ENCODE results near the gene WWOX.

Gene WWOX

DNA sequence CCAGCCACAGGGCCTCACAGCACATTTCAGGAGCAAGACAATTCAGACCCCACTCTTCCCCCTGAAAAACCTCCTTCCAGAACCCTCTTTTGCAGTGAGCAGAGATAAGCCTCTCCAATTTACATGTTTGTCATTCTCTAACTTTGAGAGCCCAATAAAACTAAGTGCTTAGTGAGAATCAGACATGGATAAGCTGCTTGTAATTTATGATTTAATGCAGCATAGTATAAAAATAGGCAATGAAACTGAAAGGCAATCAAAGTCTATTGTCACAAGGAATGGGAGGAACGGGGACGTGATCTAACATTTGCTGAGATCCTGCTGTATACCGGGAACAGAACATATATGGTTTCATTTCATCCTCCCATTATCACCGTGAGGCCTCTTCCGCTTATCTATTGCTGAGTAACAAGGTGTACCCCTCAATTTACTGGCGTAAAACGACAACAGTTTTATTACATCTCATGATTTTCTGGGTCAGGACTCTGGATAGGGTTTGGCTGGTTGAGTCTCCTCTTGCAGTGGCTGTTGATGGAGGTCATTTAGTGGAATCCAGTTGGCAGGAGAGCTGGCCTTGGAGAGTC lies 903.7 kb downstream of the WWOX start:
- no peak for TF ChIP-seq EZH2 (optimal IDR thresholded peaks at IDR 0.05; ENCODE audit: low read depth, low read length)
- no peak for TF ChIP-seq EZH2phosphoT487 (IDR thresholded peaks at IDR 0.05; ENCODE audit: low read length)
- TF ChIP-seq, protein P1, sequence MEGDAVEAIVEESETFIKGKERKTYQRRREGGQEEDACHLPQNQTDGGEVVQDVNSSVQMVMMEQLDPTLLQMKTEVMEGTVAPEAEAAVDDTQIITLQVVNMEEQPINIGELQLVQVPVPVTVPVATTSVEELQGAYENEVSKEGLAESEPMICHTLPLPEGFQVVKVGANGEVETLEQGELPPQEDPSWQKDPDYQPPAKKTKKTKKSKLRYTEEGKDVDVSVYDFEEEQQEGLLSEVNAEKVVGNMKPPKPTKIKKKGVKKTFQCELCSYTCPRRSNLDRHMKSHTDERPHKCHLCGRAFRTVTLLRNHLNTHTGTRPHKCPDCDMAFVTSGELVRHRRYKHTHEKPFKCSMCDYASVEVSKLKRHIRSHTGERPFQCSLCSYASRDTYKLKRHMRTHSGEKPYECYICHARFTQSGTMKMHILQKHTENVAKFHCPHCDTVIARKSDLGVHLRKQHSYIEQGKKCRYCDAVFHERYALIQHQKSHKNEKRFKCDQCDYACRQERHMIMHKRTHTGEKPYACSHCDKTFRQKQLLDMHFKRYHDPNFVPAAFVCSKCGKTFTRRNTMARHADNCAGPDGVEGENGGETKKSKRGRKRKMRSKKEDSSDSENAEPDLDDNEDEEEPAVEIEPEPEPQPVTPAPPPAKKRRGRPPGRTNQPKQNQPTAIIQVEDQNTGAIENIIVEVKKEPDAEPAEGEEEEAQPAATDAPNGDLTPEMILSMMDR (IDR thresholded peaks at IDR 0.05; ENCODE audit: low read length) = no peak
- Histone ChIP-seq H3K4me1 (ENCODE audit: low read length) (peaks cover 23% of the 10 kb centered on the region), H3K36me3 (replicated peaks; ENCODE audit: insufficient read depth, low read length) (no peaks in the 10 kb centered on the region)

DNA sequence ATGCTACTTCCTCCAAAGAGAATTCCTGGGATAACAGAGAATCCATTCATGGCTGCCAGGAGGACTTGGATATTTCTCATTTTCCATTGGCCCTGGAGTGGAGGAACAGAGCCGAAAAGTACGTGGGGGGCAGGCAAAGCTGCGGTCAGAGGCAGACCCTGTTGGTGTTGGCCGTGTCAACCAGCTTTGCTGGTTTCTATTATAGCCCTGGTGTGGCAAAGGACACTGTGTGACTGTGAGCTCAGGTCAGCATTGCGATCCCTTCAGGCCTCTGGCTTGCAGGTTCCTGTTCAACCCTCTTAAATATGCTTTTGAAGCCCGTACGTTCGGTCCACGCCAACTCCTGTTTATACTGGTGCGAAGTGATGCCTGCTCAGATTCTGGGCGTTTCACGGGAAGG lies 904.9 kb downstream of the WWOX start:
- Histone ChIP-seq H3K4me2 (ENCODE audit: low read depth, low read length) (no peak overlapping the region), H2AFZ (ENCODE audit: low read length) (no peak overlapping the region), H3K4me1 (ENCODE audit: low read length) (peaks cover 31% of the 10 kb centered on the region), H3K9ac (ENCODE audit: low read length) (no peak overlapping the region), H4K20me1 (ENCODE audit: insufficient read depth, low read length) (no peaks in the 10 kb centered on the region), H3K27me3 (replicated peaks; ENCODE audit: insufficient read depth, low read length) (no peaks in the 10 kb centered on the region), H3K9me2 (replicated peaks; ENCODE audit: insufficient read depth, low read length) (no peaks in the 10 kb centered on the region), H3K4me3 (ENCODE audit: low read length) (no peak overlapping the region), H3K9me3 (replicated peaks; ENCODE audit: insufficient read depth, low read length) (no peaks in the 10 kb centered on the region), H3F3A (ENCODE audit: insufficient read depth, low read length) (peaks cover 19% of the 10 kb centered on the region), H3K36me3 (replicated peaks; ENCODE audit: insufficient read depth, low read length) (no peaks in the 10 kb centered on the region), H3K27ac (ENCODE audit: low read length) (no peak overlapping the region), H3K79me2 (ENCODE audit: low read length) (no peaks in the 10 kb centered on the region)
- no peak for DNase-seq
- TF ChIP-seq, protein P1 (IDR thresholded peaks at IDR 0.05; ENCODE audit: low read length) = no peak
- TF ChIP-seq EZH2 (optimal IDR thresholded peaks at IDR 0.05; ENCODE audit: low read depth, low read length) (no peak), EZH2phosphoT487 (IDR thresholded peaks at IDR 0.05; ENCODE audit: low read length) (no peak)

More for the DNA sequence above, 903.7 kb downstream of the WWOX start:
- no peak overlapping the region for H2AFZ ChIP-seq (ENCODE audit: low read length)
- H3K9ac ChIP-seq (ENCODE audit: low read length) = no peak overlapping the region
- H3K4me2 ChIP-seq (ENCODE audit: low read depth, low read length) = no peak overlapping the region
- peaks cover 13% of the 10 kb centered on the region for H3F3A ChIP-seq (ENCODE audit: insufficient read depth, low read length)
- H4K20me1 ChIP-seq (ENCODE audit: insufficient read depth, low read length) = no peaks in the 10 kb centered on the region
- H3K9me3 ChIP-seq (replicated peaks; ENCODE audit: insufficient read depth, low read length) = no peaks in the 10 kb centered on the region
- H3K27ac ChIP-seq (ENCODE audit: low read length) = no peak overlapping the region
- no peaks in the 10 kb centered on the region for H3K9me2 ChIP-seq (replicated peaks; ENCODE audit: insufficient read depth, low read length)
- H3K79me2 ChIP-seq (ENCODE audit: low read length) = no peaks in the 10 kb centered on the region
- H3K4me3 ChIP-seq (ENCODE audit: low read length) = no peak overlapping the region
- DNase-seq = no peak
- H3K27me3 ChIP-seq (replicated peaks; ENCODE audit: insufficient read depth, low read length) = no peaks in the 10 kb centered on the region

DNA sequence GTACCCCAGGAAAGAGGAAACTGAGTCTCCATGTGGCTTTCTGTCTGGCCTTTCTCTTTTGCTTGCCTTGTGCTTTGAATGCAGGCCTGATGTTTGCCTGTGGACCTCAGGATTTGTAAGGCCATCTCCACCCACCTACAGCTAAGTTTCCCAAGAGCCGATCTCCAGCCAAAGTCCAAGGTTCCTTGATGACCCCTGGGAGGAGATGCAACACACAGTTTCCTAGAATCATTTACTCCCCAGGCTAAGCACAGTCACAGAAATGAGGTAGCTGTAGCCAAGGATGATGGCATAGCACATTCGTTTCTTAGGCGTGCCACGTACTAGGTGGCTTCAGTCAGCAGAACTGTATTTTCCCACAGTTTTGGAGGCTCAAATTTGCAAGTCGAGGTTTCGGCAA lies 905.6 kb downstream of the WWOX start:
- no peak overlapping the region for H3K4me2 ChIP-seq (ENCODE audit: low read depth, low read length)
- no peak overlapping the region for H2AFZ ChIP-seq (ENCODE audit: low read length)
- H3K4me1 ChIP-seq (ENCODE audit: low read length) = peaks cover 39% of the 10 kb centered on the region
- no peaks in the 10 kb centered on the region for H3K27me3 ChIP-seq (replicated peaks; ENCODE audit: insufficient read depth, low read length)
- H3K4me3 ChIP-seq (ENCODE audit: low read length) = no peak overlapping the region
- peaks cover 20% of the 10 kb centered on the region for H3F3A ChIP-seq (ENCODE audit: insufficient read depth, low read length)
- no peaks in the 10 kb centered on the region for H4K20me1 ChIP-seq (ENCODE audit: insufficient read depth, low read length)
- H3K9ac ChIP-seq (ENCODE audit: low read length) = no peak overlapping the region
- no peak overlapping the region for H3K27ac ChIP-seq (ENCODE audit: low read length)
- no peak for DNase-seq
- no peaks in the 10 kb centered on the region for H3K9me3 ChIP-seq (replicated peaks; ENCODE audit: insufficient read depth, low read length)
- TF ChIP-seq EZH2phosphoT487 (IDR thresholded peaks at IDR 0.05; ENCODE audit: low read length) (no peak), EZH2 (optimal IDR thresholded peaks at IDR 0.05; ENCODE audit: low read depth, low read length) (no peak)
- TF ChIP-seq, protein P1 (IDR thresholded peaks at IDR 0.05; ENCODE audit: low read length) = no peak
- no peaks in the 10 kb centered on the region for H3K79me2 ChIP-seq (ENCODE audit: low read length)
- no peaks in the 10 kb centered on the region for H3K36me3 ChIP-seq (replicated peaks; ENCODE audit: insufficient read depth, low read length)
- no peaks in the 10 kb centered on the region for H3K9me2 ChIP-seq (replicated peaks; ENCODE audit: insufficient read depth, low read length)

Measured in MM.1S (cell line).